HepG2 (cell line): ENCODE data around the gene MPC1. TPM values are rescaled to one million over a fixed set of nuclear protein-coding genes. Genes with fewer than 3 reads are reported as not detected.

Source experiments
- ARID4A ChIP-seq: sonication (generic); formaldehyde crosslinking; IDR thresholded peaks from 2 replicates; pipeline ENCODE4 v1.5.0; 2020; ENCODE audit warnings: mild to moderate bottlenecking, missing genetic modification reagents, borderline replicate concordance
- ATF6 ChIP-seq: sonication (generic); formaldehyde crosslinking; conservative IDR thresholded peaks from 2 replicates; pipeline ENCODE4 v1.4.0; 2020; ENCODE audit warnings: missing genetic modification reagents
- ESRRA ChIP-seq: sonication (generic); formaldehyde crosslinking; IDR thresholded peaks from 2 replicates; pipeline ENCODE4 v1.5.1; 2020; ENCODE audit warnings: mild to moderate bottlenecking, low read depth, missing genetic modification reagents
- HBP1 ChIP-seq: IDR thresholded peaks from 2 replicates; pipeline ENCODE4 v1.6.1; 2016; ENCODE audit warnings: low read depth, control low read depth
- HDAC1 ChIP-seq: sonication (generic); formaldehyde crosslinking; IDR thresholded peaks from 2 replicates; pipeline ENCODE4 v1.5.1; 2020; ENCODE audit warnings: mild to moderate bottlenecking, missing genetic modification reagents
- MBD4 ChIP-seq: IDR thresholded peaks from 2 replicates; pipeline ENCODE4 v1.6.1; 2012; ENCODE audit warnings: low read length, inconsistent platforms, borderline replicate concordance
- NONO ChIP-seq, 2 experiments: fragments of 450-650 bp in 1 of 2; sonication (generic) in 1 of 2; formaldehyde crosslinking in 1 of 2; IDR thresholded peaks in 1 of 2; conservative IDR thresholded peaks in 1 of 2; 2 replicates each; pipeline versions ENCODE4 v1.6.1 to v1.8.0; 2017 to 2022; ENCODE audit warnings: mild to moderate bottlenecking in 1 of 2, missing genetic modification reagents in 1 of 2, moderate library complexity in 1 of 2
- ONECUT2 ChIP-seq: sonication (generic); formaldehyde crosslinking; IDR thresholded peaks from 2 replicates; pipeline ENCODE4 v1.4.0; 2020; ENCODE audit warnings: missing genetic modification reagents
- RFXANK ChIP-seq: IDR thresholded peaks from 2 replicates; pipeline ENCODE4 v1.6.1; 2016
- SPEN ChIP-seq: sonication (generic); formaldehyde crosslinking; IDR thresholded peaks from 2 replicates; pipeline ENCODE4 v1.5.1; 2020; ENCODE audit warnings: low read depth, mild to moderate bottlenecking, missing genetic modification reagents
- TCF7 ChIP-seq: sonication (generic); IDR thresholded peaks from 2 replicates; pipeline ENCODE4 v1.6.1; 2016; ENCODE audit warnings: antibody characterized with exemption, low read depth
- THAP8 ChIP-seq: sonication (generic); formaldehyde crosslinking; IDR thresholded peaks from 2 replicates; pipeline ENCODE4 v1.5.1; 2020; ENCODE audit warnings: missing genetic modification reagents, mild to moderate bottlenecking, borderline replicate concordance
- ZEB1 ChIP-seq: IDR thresholded peaks from 2 replicates; pipeline ENCODE4 v1.6.1; 2012; ENCODE audit warnings: mild to moderate bottlenecking, low read depth, inconsistent platforms; ENCODE audit not compliant: insufficient replicate concordance
- ZNF263 ChIP-seq: sonication (generic); formaldehyde crosslinking; IDR thresholded peaks from 2 replicates; pipeline ENCODE4 v1.4.0; 2020; ENCODE audit warnings: missing genetic modification reagents
- ZNF501 ChIP-seq: sonication (generic); formaldehyde crosslinking; IDR thresholded peaks from 2 replicates; pipeline ENCODE4 v1.5.1; 2020; ENCODE audit warnings: mild to moderate bottlenecking, moderate library complexity, missing genetic modification reagents
- ZNF563 ChIP-seq: sonication (generic); formaldehyde crosslinking; IDR thresholded peaks from 2 replicates; pipeline ENCODE4 v1.8.0; 2022; ENCODE audit warnings: mild to moderate bottlenecking, moderate library complexity, missing genetic modification reagents
- ZNF605 ChIP-seq: sonication (generic); formaldehyde crosslinking; IDR thresholded peaks from 2 replicates; pipeline ENCODE4 v1.8.0; 2022; ENCODE audit warnings: mild to moderate bottlenecking, missing genetic modification reagents
- ZNF737 ChIP-seq: sonication (generic); formaldehyde crosslinking; IDR thresholded peaks from 2 replicates; pipeline ENCODE4 v1.5.0; 2020; ENCODE audit warnings: missing genetic modification reagents, mild to moderate bottlenecking, borderline replicate concordance
- ZNF781 ChIP-seq: sonication (generic); formaldehyde crosslinking; IDR thresholded peaks from 2 replicates; pipeline ENCODE4 v1.5.1; 2020; ENCODE audit warnings: borderline replicate concordance, mild to moderate bottlenecking, missing genetic modification reagents; ENCODE audit errors: not compliant biosample characterization
- ZSCAN22 ChIP-seq: sonication (generic); formaldehyde crosslinking; IDR thresholded peaks from 2 replicates; pipeline ENCODE4 v1.4.0; 2020; ENCODE audit warnings: mild to moderate bottlenecking, missing genetic modification reagents
- polyA plus RNA-seq, 8 experiments: library from polyadenylated mRNA; depleted of rRNA in 3 of 8; stranded (reverse) in 7 of 8; unstranded in 1 of 8; fragments of >200 nt; fragmentation: Illumina TruSeq in 4 of 8; extraction: Trizol in 4 of 8; gene quantifications; 2 replicates each; pipeline versions ENCODE4 v1.2.1 to v1.2.3, GENCODE V29; 2011 to 2016; ENCODE audit warnings: low read depth in 4 of 8, missing spikeins in 1 of 8, mixed read lengths in 1 of 8; ENCODE audit not compliant: insufficient read depth in 1 of 8
- total RNA-seq, 5 experiments: library from RNA; depleted of rRNA; stranded (reverse); fragments of >200 nt; fragmentation: Illumina TruSeq; extraction: Trizol; gene quantifications; 2 replicates each; pipeline ENCODE4 v1.2.3, GENCODE V29; 2016; ENCODE audit warnings: low read depth in 1 of 5

Gene MPC1
- total and polyA plus RNA-seq, 2 of the 13 experiments (the other 11 are each of a cell fraction or from before 2014, with no cell fraction given), result 189 to 214 TPM

- TF ChIP-seq ATF6 (CRISPR knock-in tag) (no peak), RFXANK (no peak), ZNF263 (CRISPR knock-in tag) (no peak), ZSCAN22 (CRISPR knock-in tag) (no peak), SPEN (CRISPR knock-in tag) (peak; percentile 69; the same call in 1 of the 2 replicates), ZNF563 (CRISPR knock-in tag) (0 out of 2 replicates have a peak, but pooled peaks have one; percentile 18), THAP8 (CRISPR knock-in tag) (peak; percentile 56; the same call in 1 of the 2 replicates), HBP1 (peak; percentile 63; the same call in 1 of the 2 replicates), ARID4A (peak; percentile 87), ZNF501 (CRISPR knock-in tag) (peak; percentile 77), ZNF781 (CRISPR knock-in tag) (peak; percentile 83), ZNF737 (no peak), ONECUT2 (CRISPR knock-in tag) (no peak), MBD4 (no peak), ESRRA (0 out of 2 replicates have a peak, but pooled peaks have one; percentile 30), ZNF605 (peak; percentile 54; the same call in 1 of the 2 replicates), ZEB1 (peak; percentile 98), HDAC1 (CRISPR knock-in tag) (peak; percentile 95), TCF7 (no peak), NONO (IDR thresholded peaks at IDR 0.05) (no peak), NONO (CRISPR knock-in tag; conservative IDR thresholded peaks at IDR 0.05) (peak; percentile 85; the same call in 1 of the 2 replicates)
Measured at GRCh38 chr6:166381733-166382499, 824 bp downstream of the MPC1 start (continued).
